Kidney (tissue), 14 donors: ENCODE data around the gene MCF2L. TPM values are rescaled to one million over a fixed set of nuclear protein-coding genes. Genes with fewer than 3 reads are reported as not detected.

Experiments used
- DNase-seq, 5 donors: peaks; one replicate each; pipeline ENCODE4 v3.0.0-alpha.2; 2013 to 2020
- FAIRE-seq: peaks from 2 replicates; lab custom pipeline; 2012; peaks lifted over from hg19 to GRCh38; lab: Jason Lieb, UNC
- H3K27ac ChIP-seq, 2 donors: one replicate each; pipeline ENCODE4 v1.7.0; 2013; ENCODE audit warnings: low read depth in 2 of 2, low read length in 2 of 2, inconsistent platforms in 1 of 2
- H3K27me3 ChIP-seq: one replicate; pipeline ENCODE4 v1.7.1; 2013; ENCODE audit warnings: low read length, inconsistent platforms; ENCODE audit not compliant: control insufficient read depth, insufficient read depth
- H3K36me3 ChIP-seq, 3 donors: one replicate each; pipeline versions ENCODE4 v1.7.0 to v1.7.1; 2013; ENCODE audit warnings: low read length in 3 of 3, control low read depth in 1 of 3, inconsistent platforms in 1 of 3; ENCODE audit not compliant: insufficient read depth in 3 of 3, control insufficient read depth in 2 of 3
- H3K4me1 ChIP-seq, 3 donors: one replicate each; pipeline versions ENCODE4 v1.7.0 to v1.7.1; 2013; ENCODE audit warnings: low read length in 3 of 3, inconsistent platforms in 1 of 3, low read depth in 1 of 3; ENCODE audit not compliant: control insufficient read depth in 2 of 3, insufficient read depth in 2 of 3
- H3K4me3 ChIP-seq, 3 donors: one replicate each; pipeline versions ENCODE4 v1.7.0 to v1.8.1; 2013; ENCODE audit warnings: low read length in 3 of 3, control low read depth in 1 of 3, inconsistent platforms in 1 of 3
- H3K9ac ChIP-seq, 3 donors: one replicate each; pipeline versions ENCODE4 v1.7.0 to v1.7.1; 2013; ENCODE audit warnings: low read length in 3 of 3, control low read depth in 1 of 3, inconsistent platforms in 1 of 3
- H3K9me3 ChIP-seq, 3 donors: one replicate each; pipeline versions ENCODE4 v1.7.0 to v1.7.1; 2013; ENCODE audit warnings: low read length in 3 of 3, control low read depth in 1 of 3, inconsistent platforms in 1 of 3; ENCODE audit not compliant: control insufficient read depth in 2 of 3, insufficient read depth in 1 of 3
- intact Hi-C: fragments of 100-400 bp; cut with DNase I; formaldehyde crosslinking; loops from one replicate; pipeline ENCODE4 v1.11.1; 2022
- polyA plus RNA-seq: library from polyadenylated mRNA; stranded (reverse); fragments of 350-450 nt; fragmentation: Illumina TruSeq; extraction: RNeasy Lipid Tissue Mini Kit (QIAGEN cat#74804); gene quantifications from one replicate; pipeline ENCODE4 v1.2.3, GENCODE V29; 2014; ENCODE audit warnings: low read depth, low replicate concordance; ENCODE audit not compliant: insufficient read depth
- total RNA-seq: library from RNA; stranded (reverse); fragmentation: NEBNext Ultra II Directional; extraction: Animal tissue kit (Norgen Biotek cat#: 25700); gene quantifications from one replicate; pipeline ENCODE4 v1.2.1, GENCODE V29; 2021
- TF ChIP-seq, protein P1 (sequence below): IDR thresholded peaks from 3 replicates; pipeline ENCODE4 v1.5.1; 2012; ENCODE audit warnings: mild to moderate bottlenecking, moderate library complexity, borderline replicate concordance; ENCODE audit not compliant: insufficient read depth; ENCODE audit errors: extremely low read depth
- donor health status: control.
- donor health status: control.
- donor health status: control.
- donor health status: control.
- donor health status: control.
- donor health status: DM: yes; HTN: yes; CAD: no.
- donor health status: Normal renal cell carcinoma (clear cell type).

MCF2L gene
- total and polyA plus RNA-seq, 2 donors from 2014 or later = 12.1 to 61.9 TPM

DNA sequence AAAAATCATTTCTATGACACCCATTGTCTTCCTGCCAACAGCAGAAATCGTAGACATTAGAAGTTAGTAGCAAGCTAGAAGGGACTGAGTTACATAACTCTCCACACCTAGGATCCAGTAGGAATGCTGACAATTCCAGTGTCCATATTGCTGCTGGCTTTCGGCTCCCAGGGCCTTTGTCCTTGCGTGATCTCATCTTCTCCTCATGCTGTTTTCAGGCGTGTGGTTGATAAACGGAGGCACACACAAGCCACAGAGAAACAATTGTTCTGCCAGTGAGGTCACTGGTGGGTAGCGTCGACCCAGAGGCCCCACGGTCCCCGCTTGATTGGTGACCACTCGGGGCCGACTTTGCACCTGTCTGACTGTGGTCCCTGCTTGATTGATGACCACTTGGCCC is 104.9 kb downstream of the MCF2L start:
- Histone ChIP-seq H3K27me3 (no peaks in the 10 kb centered on the region), H3K9ac (no peak overlapping the region), H3K4me1 (no peaks in the 10 kb centered on the region), H3K9me3 (no peaks in the 10 kb centered on the region), H3K27ac (no peak overlapping the region), H3K36me3 (peaks cover 0 to 10% (median 5%) of the 10 kb centered on the region in 3 donors), H3K4me3 (no peak overlapping the region)
- FAIRE-seq (no peak), DNase-seq (peak in 1 of 5 donors; percentile 44)
- intact Hi-C loops = no loop called here
- TF ChIP-seq, protein P1, sequence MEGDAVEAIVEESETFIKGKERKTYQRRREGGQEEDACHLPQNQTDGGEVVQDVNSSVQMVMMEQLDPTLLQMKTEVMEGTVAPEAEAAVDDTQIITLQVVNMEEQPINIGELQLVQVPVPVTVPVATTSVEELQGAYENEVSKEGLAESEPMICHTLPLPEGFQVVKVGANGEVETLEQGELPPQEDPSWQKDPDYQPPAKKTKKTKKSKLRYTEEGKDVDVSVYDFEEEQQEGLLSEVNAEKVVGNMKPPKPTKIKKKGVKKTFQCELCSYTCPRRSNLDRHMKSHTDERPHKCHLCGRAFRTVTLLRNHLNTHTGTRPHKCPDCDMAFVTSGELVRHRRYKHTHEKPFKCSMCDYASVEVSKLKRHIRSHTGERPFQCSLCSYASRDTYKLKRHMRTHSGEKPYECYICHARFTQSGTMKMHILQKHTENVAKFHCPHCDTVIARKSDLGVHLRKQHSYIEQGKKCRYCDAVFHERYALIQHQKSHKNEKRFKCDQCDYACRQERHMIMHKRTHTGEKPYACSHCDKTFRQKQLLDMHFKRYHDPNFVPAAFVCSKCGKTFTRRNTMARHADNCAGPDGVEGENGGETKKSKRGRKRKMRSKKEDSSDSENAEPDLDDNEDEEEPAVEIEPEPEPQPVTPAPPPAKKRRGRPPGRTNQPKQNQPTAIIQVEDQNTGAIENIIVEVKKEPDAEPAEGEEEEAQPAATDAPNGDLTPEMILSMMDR = no peak

DNA sequence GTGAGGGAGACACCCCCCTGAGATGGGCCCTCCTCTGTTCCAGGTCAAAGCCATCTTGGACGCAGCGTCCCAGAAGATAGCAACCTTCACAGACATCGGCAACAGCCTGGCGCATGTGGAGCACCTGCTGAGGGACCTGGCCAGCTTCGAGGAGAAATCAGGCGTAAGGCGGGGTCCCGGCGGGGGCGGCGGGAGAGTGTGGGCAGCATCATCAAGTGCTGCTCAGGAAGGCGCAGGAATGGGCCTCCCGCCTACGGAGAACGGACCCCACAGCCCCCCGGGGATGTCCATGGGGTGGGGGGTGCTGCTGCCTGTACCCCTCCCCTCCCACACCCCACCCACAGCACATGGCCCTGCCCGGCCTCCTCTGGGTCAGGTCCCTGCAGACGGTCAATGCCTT is 105.4 kb downstream of the MCF2L start:
- Histone ChIP-seq H3K27ac (no peak overlapping the region), H3K27me3 (no peaks in the 10 kb centered on the region), H3K4me3 (no peak overlapping the region), H3K9me3 (no peaks in the 10 kb centered on the region), H3K36me3 (peaks cover 0 to 10% (median 5%) of the 10 kb centered on the region in 3 donors), H3K4me1 (peaks cover 0 to 2% (median 0%) of the 10 kb centered on the region in 3 donors), H3K9ac (no peak overlapping the region)
- TF ChIP-seq, protein P1 = no peak
- DNase-seq (peak in 1 of 5 donors; percentile 67), FAIRE-seq (no peak)
- intact Hi-C loops = no loop called here

DNA sequence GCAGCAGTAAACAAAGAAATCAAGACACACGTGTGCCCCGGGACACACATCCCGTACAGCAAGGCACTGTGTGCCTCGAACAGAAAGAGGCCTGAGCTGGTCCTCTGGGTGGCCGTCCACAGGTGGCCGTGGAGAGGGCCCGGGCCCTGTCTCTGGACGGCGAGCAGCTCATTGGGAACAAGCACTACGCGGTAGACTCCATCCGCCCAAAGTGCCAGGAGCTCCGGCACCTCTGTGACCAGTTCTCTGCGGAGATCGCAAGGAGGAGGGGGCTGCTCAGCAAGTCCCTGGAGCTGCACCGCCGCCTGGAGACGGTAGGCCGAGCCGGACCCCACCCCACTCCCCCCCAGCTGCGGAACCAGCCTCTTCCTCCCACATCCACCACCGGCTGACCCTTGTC is 105.9 kb downstream of the MCF2L start:
- peaks cover 0 to 10% (median 5%) of the 10 kb centered on the region in 3 donors for H3K36me3 ChIP-seq
- no peaks in the 10 kb centered on the region for H3K9me3 ChIP-seq
- no peak overlapping the region for H3K27ac ChIP-seq
- intact Hi-C loops = no loop called here
- H3K4me3 ChIP-seq = no peak overlapping the region
- FAIRE-seq = no peak
- TF ChIP-seq, protein P1 = no peak
- peak in 1 of 5 donors; percentile 63 for DNase-seq
- H3K4me1 ChIP-seq = peaks cover 0 to 2% (median 0%) of the 10 kb centered on the region in 3 donors
- no peaks in the 10 kb centered on the region for H3K27me3 ChIP-seq
- no peak overlapping the region for H3K9ac ChIP-seq

DNA sequence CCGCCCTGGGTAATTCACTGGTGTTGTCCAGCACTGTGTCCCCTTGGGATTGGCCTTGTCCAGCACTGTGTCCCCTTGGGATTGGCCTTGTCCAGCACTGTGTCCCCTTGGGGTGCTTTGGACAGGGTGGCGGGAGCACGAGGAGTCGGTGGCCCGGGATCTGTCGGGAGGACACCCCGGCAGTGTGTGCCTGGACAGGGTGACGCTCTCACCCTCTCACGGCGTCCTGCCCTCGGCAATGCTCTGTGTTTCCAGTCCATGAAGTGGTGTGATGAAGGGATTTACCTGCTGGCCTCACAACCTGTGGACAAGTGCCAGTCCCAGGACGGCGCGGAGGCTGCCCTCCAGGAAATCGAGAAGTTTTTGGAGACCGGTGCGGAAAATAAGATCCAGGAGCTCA is 106.7 kb downstream of the MCF2L start:
- peaks cover 0 to 2% (median 0%) of the 10 kb centered on the region in 3 donors for H3K4me1 ChIP-seq
- TF ChIP-seq, protein P1 = no peak
- no peak for FAIRE-seq
- H3K27me3 ChIP-seq = no peaks in the 10 kb centered on the region
- H3K27ac ChIP-seq = no peak overlapping the region
- intact Hi-C loops = no loop called here
- H3K9ac ChIP-seq = no peak overlapping the region
- H3K36me3 ChIP-seq = peaks cover 0 to 6% (median 5%) of the 10 kb centered on the region in 3 donors
- no peak overlapping the region for H3K4me3 ChIP-seq
- DNase-seq = peak in 1 of 5 donors; percentile 63
- H3K9me3 ChIP-seq = no peaks in the 10 kb centered on the region
